ENCODE measurements around the gene GRIA1.

DNA sequence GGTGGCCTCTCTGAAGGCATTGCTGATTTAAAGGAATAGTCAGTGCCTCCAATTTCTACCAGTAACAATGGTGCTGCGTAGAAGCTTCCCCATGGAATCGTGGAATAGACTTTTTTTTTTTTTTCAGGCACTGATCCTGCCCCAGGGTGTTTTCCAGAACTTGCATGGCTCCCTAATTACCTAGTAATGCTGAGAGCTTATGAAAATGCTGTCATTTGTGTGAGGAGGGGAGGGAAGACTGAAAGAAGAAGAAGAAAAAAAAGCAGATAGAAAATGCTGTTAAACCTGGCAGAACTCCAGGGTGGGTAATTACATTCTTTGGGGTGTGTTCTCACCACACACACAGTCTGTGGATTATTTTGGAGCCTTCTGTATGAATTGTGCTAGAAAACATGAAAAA is 4.8 kb upstream of the GRIA1 start:
- TF ChIP-seq, protein P1, sequence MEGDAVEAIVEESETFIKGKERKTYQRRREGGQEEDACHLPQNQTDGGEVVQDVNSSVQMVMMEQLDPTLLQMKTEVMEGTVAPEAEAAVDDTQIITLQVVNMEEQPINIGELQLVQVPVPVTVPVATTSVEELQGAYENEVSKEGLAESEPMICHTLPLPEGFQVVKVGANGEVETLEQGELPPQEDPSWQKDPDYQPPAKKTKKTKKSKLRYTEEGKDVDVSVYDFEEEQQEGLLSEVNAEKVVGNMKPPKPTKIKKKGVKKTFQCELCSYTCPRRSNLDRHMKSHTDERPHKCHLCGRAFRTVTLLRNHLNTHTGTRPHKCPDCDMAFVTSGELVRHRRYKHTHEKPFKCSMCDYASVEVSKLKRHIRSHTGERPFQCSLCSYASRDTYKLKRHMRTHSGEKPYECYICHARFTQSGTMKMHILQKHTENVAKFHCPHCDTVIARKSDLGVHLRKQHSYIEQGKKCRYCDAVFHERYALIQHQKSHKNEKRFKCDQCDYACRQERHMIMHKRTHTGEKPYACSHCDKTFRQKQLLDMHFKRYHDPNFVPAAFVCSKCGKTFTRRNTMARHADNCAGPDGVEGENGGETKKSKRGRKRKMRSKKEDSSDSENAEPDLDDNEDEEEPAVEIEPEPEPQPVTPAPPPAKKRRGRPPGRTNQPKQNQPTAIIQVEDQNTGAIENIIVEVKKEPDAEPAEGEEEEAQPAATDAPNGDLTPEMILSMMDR (IDR thresholded peaks at IDR 0.05): no peak
- TF ChIP-seq POLR2A (IDR thresholded peaks at IDR 0.05): no peak
- TF ChIP-seq EP300 (IDR thresholded peaks at IDR 0.05): no peak
